Osteocyte (in vitro differentiated cells): Measurements from ENCODE around the gene TIGD3. TPM values are rescaled to one million over a fixed set of nuclear protein-coding genes. Genes with fewer than 3 reads are reported as not detected.

Experiments
- DNase-seq: peaks from one replicate; pipeline ENCODE4 v3.0.0; 2021; ENCODE audit warnings: mixed read lengths; ENCODE audit not compliant: unreplicated experiment; ENCODE audit errors: extremely low spot score
- H3K27ac Mint-ChIP-seq: one replicate; pipeline ENCODE4 v1.8.0; 2021; ENCODE audit warnings: mild to moderate bottlenecking, mixed read lengths; ENCODE audit not compliant: unreplicated experiment
- H3K27me3 Mint-ChIP-seq: one replicate; pipeline ENCODE4 v1.8.0; 2021; ENCODE audit warnings: mixed read lengths; ENCODE audit not compliant: unreplicated experiment
- H3K36me3 Mint-ChIP-seq: one replicate; pipeline ENCODE4 v1.8.0; 2021; ENCODE audit warnings: mixed read lengths; ENCODE audit not compliant: unreplicated experiment
- H3K4me1 Mint-ChIP-seq: one replicate; pipeline ENCODE4 v1.8.0; 2021; ENCODE audit warnings: mixed read lengths; ENCODE audit not compliant: unreplicated experiment
- H3K4me3 Mint-ChIP-seq: one replicate; pipeline ENCODE4 v1.8.0; 2021; ENCODE audit warnings: mild to moderate bottlenecking, moderate library complexity, mixed read lengths; ENCODE audit not compliant: unreplicated experiment
- H3K9me3 Mint-ChIP-seq: one replicate; pipeline ENCODE4 v1.8.0; 2021; ENCODE audit warnings: mixed read lengths; ENCODE audit not compliant: unreplicated experiment
- CTCF ChIP-seq: fragments of 200-600 bp; sonication (generic); IDR thresholded peaks from 2 replicates; pipeline ENCODE4 v1.5.0; 2021; ENCODE audit warnings: antibody characterized with exemption, mild to moderate bottlenecking, moderate library complexity
- total RNA-seq: library from RNA; stranded (reverse); gene quantifications from 2 replicates; pipeline ENCODE4 v1.2.1, GENCODE V29; 2021

TIGD3 gene
- total RNA-seq, 1 donor from 2014 or later: 0.16 TPM

DNA sequence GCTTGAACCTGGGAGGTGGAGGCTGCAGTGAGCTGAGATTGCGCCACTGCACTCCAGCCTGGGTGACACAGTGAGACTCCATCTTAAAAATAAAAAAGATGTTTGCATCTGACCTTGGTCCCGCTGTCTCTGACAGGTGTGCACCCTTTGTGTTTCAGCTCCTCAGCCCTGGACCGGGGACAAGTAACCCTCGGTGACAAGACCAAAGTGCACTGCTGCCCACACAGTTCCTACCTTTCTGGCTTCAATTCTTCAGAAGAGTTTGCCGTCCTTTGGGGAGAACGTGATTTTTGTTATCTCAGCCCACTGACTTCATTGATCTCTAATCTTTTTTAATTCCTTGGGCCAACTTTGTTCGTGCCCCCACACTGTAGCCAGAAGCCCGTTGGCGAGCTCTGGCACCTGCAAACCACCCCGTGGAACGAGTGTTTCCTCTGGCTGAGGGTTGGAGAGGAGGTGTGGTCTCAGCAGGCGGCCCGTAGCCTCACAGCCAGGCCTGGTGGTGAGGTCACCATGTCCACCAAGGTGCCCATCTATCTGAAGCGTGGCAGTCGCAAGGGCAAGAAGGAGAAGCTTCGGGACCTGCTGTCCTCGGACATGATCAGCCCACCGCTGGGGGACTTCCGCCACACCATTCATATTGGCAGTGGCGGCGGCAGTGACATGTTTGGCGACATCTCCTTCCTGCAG lies 34.0 kb upstream of the TIGD3 start:
- no peak for DNase-seq
- H3K4me3 Mint-ChIP-seq: no peak overlapping the region
- H3K27ac Mint-ChIP-seq: no peak overlapping the region
- TF ChIP-seq CTCF: no peak
- H3K27me3 Mint-ChIP-seq: no peaks in the 10 kb centered on the region
- H3K4me1 Mint-ChIP-seq: peaks cover 28% of the 10 kb centered on the region
- H3K36me3 Mint-ChIP-seq: peaks cover 13% of the 10 kb centered on the region
- no peaks in the 10 kb centered on the region for H3K9me3 Mint-ChIP-seq

GRCh38 chr11:65321076-65321475 lies 33.5 kb upstream of the TIGD3 start:
- Mint-ChIP-seq H3K27ac (no peak overlapping the region), H3K4me3 (no peak overlapping the region), H3K4me1 (peaks cover 22% of the 10 kb centered on the region), H3K36me3 (peaks cover 13% of the 10 kb centered on the region), H3K9me3 (no peaks in the 10 kb centered on the region), H3K27me3 (no peaks in the 10 kb centered on the region)
- no peak for TF ChIP-seq CTCF
- DNase-seq: no peak

DNA sequence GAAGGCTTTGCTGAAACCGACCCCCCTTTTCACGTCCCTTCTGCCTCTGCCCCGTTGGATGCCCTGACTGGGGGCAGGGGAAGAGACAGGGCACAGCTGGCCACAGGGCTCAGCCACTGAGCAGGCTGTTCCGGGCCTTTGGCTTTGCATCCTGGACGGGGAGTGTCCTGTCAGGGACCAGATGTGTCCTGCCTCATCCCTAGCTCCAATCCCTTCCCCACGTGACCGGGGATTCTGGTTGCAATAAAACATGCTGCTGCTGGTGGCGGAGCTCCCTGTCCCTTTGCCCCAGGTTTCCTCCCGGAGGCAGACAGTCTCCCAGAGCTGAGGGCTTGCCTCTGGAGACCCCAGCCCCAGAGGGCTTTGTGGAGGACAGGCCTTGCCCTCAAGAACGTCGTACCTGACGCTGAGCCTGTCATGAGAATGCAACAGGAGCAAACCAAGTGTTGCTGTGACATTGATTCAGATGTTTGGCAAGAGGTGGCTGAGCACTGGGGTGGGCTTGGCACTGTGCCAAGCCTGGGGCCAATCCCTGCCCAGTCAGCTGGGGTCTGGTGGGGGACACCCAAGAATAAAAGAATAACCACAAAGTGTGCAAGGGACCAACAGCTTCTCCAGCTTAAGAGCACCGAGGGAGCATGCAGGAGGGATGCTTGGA lies 32.6 kb upstream of the TIGD3 start:
- Mint-ChIP-seq H3K4me1 (peaks cover 14% of the 10 kb centered on the region), H3K36me3 (peaks cover 13% of the 10 kb centered on the region), H3K27ac (no peak overlapping the region), H3K27me3 (no peaks in the 10 kb centered on the region), H3K9me3 (no peaks in the 10 kb centered on the region), H3K4me3 (no peak overlapping the region)
- DNase-seq: no peak
- TF ChIP-seq CTCF: no peak

- no peak for TF ChIP-seq CTCF
- Mint-ChIP-seq H3K27ac (peak overlapping the region; percentile 34), H3K4me3 (no peak overlapping the region), H3K27me3 (no peaks in the 10 kb centered on the region), H3K4me1 (peaks cover 2% of the 10 kb centered on the region), H3K9me3 (no peaks in the 10 kb centered on the region), H3K36me3 (peaks cover 13% of the 10 kb centered on the region)
- no peak for DNase-seq
These were observed 30.7 kb upstream of the TIGD3 start for GRCh38 chr11:65323813-65324212.

DNA sequence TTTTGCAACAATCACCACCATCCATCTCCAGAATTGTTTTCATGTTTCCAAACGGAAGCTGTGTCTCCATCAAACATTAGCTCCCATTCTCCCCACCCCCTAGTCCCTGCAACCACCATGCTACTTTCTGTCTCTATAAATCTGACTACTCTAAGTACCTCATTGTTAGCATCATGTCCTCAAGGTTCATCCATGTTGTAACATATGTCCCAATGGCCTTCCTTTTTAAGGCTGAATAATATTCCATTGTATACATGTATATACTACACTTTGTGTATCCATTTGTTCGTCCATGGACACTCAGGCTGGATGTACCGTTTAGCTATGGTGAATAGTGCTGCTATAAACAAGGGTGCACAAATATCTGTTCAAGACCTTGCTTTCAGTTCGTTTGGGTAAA lies 29.1 kb upstream of the TIGD3 start:
- peaks cover 10% of the 10 kb centered on the region for H3K4me1 Mint-ChIP-seq
- no peak for TF ChIP-seq CTCF
- DNase-seq: no peak
- H3K36me3 Mint-ChIP-seq: peaks cover 13% of the 10 kb centered on the region
- H3K4me3 Mint-ChIP-seq: no peak overlapping the region
- no peak overlapping the region for H3K27ac Mint-ChIP-seq
- no peaks in the 10 kb centered on the region for H3K9me3 Mint-ChIP-seq
- H3K27me3 Mint-ChIP-seq: no peaks in the 10 kb centered on the region
